HepG2 (cell line): ENCODE results near the gene LINGO3. TPM values are rescaled to one million over a fixed set of nuclear protein-coding genes. Genes with fewer than 3 reads are reported as not detected.

Experiments
- EP300 ChIP-seq, 3 experiments: sonication (generic) in 1 of 3; formaldehyde crosslinking in 1 of 3; IDR thresholded peaks; 2 replicates each; pipeline versions ENCODE4 v1.5.1 to v1.6.1; 2011 to 2020; ENCODE audit warnings: low read depth in 2 of 3, low read length in 2 of 3, borderline replicate concordance in 1 of 3, improper control_type of control experiment in 1 of 3, mild to moderate bottlenecking in 1 of 3, missing genetic modification reagents in 1 of 3, moderate library complexity in 1 of 3
- FOXA1 ChIP-seq, 2 experiments: fragments of 450-650 bp in 1 of 2; sonication (generic) in 1 of 2; formaldehyde crosslinking in 1 of 2; IDR thresholded peaks; 2 replicates each; pipeline versions ENCODE4 v1.4.0 to v1.6.1; 2016 to 2020; ENCODE audit warnings: missing genetic modification reagents in 1 of 2
- KLF9 ChIP-seq: IDR thresholded peaks from 2 replicates; pipeline ENCODE4 v1.6.1; 2016; ENCODE audit warnings: low read depth
- LCORL ChIP-seq, 2 experiments: fragments of 450-650 bp in 1 of 2; sonication (generic) in 1 of 2; formaldehyde crosslinking in 1 of 2; IDR thresholded peaks; 2 replicates each; pipeline versions ENCODE4 v1.5.0 to v1.6.1; 2017 to 2020; ENCODE audit warnings: antibody characterized with exemption in 1 of 2, missing genetic modification reagents in 1 of 2
- MAZ ChIP-seq, 2 experiments: sonication (generic) in 1 of 2; formaldehyde crosslinking in 1 of 2; IDR thresholded peaks; 2 replicates each; pipeline versions ENCODE4 v1.5.0 to v1.6.1; 2012 to 2020; ENCODE audit warnings: low read depth in 2 of 2, mild to moderate bottlenecking in 2 of 2, borderline replicate concordance in 1 of 2, improper control_type of control experiment in 1 of 2, low read length in 1 of 2, missing genetic modification reagents in 1 of 2, moderate library complexity in 1 of 2
- NFE2 ChIP-seq: sonication (generic); formaldehyde crosslinking; IDR thresholded peaks from 2 replicates; pipeline ENCODE4 v1.4.0; 2020; ENCODE audit warnings: missing genetic modification reagents
- SAFB2 ChIP-seq: sonication (generic); formaldehyde crosslinking; IDR thresholded peaks from 2 replicates; pipeline ENCODE4 v1.5.1; 2020; ENCODE audit warnings: missing genetic modification reagents, low read depth, mild to moderate bottlenecking, borderline replicate concordance
- SKI ChIP-seq: fragments of 450-650 bp; IDR thresholded peaks from one replicate; pipeline ENCODE4 v1.6.1; 2018; ENCODE audit warnings: mild to moderate bottlenecking; ENCODE audit not compliant: partially characterized antibody
- SMARCE1 ChIP-seq: fragments of 450-650 bp; IDR thresholded peaks from 2 replicates; pipeline ENCODE4 v1.6.1; 2017; ENCODE audit warnings: borderline replicate concordance
- ZNF225 ChIP-seq: sonication (generic); formaldehyde crosslinking; IDR thresholded peaks from 2 replicates; pipeline ENCODE4 v1.4.0; 2020; ENCODE audit warnings: mild to moderate bottlenecking, missing genetic modification reagents
- ZNF263 ChIP-seq: sonication (generic); formaldehyde crosslinking; IDR thresholded peaks from 2 replicates; pipeline ENCODE4 v1.4.0; 2020; ENCODE audit warnings: missing genetic modification reagents
- ZNF331 ChIP-seq: sonication (generic); formaldehyde crosslinking; IDR thresholded peaks from 2 replicates; pipeline ENCODE4 v1.4.0; 2020; ENCODE audit warnings: missing genetic modification reagents
- ZNF703 ChIP-seq: sonication (generic); formaldehyde crosslinking; IDR thresholded peaks from 2 replicates; pipeline ENCODE4 v1.5.1; 2020; ENCODE audit warnings: missing genetic modification reagents, mild to moderate bottlenecking, moderate library complexity, borderline replicate concordance
- ZNF720 ChIP-seq: sonication (generic); formaldehyde crosslinking; IDR thresholded peaks from 2 replicates; pipeline ENCODE4 v1.4.0; 2020; ENCODE audit warnings: missing genetic modification reagents
- polyA plus RNA-seq, 8 experiments: library from polyadenylated mRNA; depleted of rRNA in 3 of 8; stranded (reverse) in 7 of 8; unstranded in 1 of 8; fragments of >200 nt; fragmentation: Illumina TruSeq in 4 of 8; extraction: Trizol in 4 of 8; gene quantifications; 2 replicates each; pipeline versions ENCODE4 v1.2.1 to v1.2.3, GENCODE V29; 2011 to 2016; ENCODE audit warnings: low read depth in 4 of 8, missing spikeins in 1 of 8, mixed read lengths in 1 of 8; ENCODE audit not compliant: insufficient read depth in 1 of 8
- total RNA-seq, 5 experiments: library from RNA; depleted of rRNA; stranded (reverse); fragments of >200 nt; fragmentation: Illumina TruSeq; extraction: Trizol; gene quantifications; 2 replicates each; pipeline ENCODE4 v1.2.3, GENCODE V29; 2016; ENCODE audit warnings: low read depth in 1 of 5
- TF ChIP-seq, protein P1 (sequence below): sonication (generic); formaldehyde crosslinking; IDR thresholded peaks from 2 replicates; pipeline ENCODE4 v1.5.0; 2020; ENCODE audit warnings: mild to moderate bottlenecking, low read depth, missing genetic modification reagents, borderline replicate concordance
- TF ChIP-seq, protein P2 (sequence below): sonication (generic); formaldehyde crosslinking; IDR thresholded peaks from 2 replicates; pipeline ENCODE4 v1.8.0; 2022; ENCODE audit warnings: mild to moderate bottlenecking, missing genetic modification reagents, moderate library complexity
- TF ChIP-seq, protein P3 (sequence below): sonication (generic); formaldehyde crosslinking; IDR thresholded peaks from 2 replicates; pipeline ENCODE4 v1.5.1; 2020; ENCODE audit warnings: missing genetic modification reagents, mild to moderate bottlenecking, borderline replicate concordance
- TF ChIP-seq, protein P4 (sequence below): sonication (generic); formaldehyde crosslinking; IDR thresholded peaks from 2 replicates; pipeline ENCODE4 v1.5.0; 2020; ENCODE audit warnings: missing genetic modification reagents, mild to moderate bottlenecking, borderline replicate concordance
- TF ChIP-seq, protein P5 (sequence below): sonication (generic); formaldehyde crosslinking; IDR thresholded peaks from 2 replicates; pipeline ENCODE4 v1.4.0; 2020; ENCODE audit warnings: missing genetic modification reagents

LINGO3 gene
- total and polyA plus RNA-seq, 2 of the 13 experiments (the other 11 are each of a cell fraction or from before 2014, with no cell fraction given): not detected

DNA sequence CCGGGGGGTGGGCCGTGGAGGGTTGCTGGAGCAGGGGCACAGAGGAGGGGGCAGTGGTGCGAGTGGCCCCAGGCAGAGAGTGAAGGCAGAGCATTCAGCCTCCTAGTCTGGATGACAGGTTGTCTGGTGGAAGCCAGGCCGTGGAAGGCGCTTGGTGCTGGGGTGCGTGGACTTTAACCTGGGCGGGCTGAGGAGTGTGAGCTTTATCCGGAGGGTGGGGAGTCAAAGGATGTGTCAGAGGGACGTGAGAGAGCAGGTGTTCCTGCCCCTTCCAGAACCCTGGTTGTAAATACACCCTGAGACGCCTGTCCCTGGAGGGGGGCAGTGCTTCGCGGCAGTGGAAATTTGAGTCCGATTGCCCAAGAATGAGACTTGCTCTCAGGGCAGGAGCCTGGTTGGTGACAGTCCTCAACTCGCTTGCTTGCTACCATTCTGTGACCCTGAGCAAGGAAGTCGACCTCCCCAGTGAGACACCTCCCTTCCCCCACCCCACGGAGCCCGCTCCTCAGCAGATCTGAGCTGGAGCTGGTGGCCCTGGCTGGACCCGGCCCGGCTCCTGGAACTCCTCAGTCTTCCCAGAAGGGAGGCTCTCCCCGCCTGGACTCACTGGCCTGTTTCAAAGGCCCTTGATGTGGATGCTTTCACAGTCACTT lies 22.8 kb upstream of the LINGO3 start (continued):
- TF ChIP-seq SAFB2 (CRISPR knock-in tag): no peak
- TF ChIP-seq, protein P1, sequence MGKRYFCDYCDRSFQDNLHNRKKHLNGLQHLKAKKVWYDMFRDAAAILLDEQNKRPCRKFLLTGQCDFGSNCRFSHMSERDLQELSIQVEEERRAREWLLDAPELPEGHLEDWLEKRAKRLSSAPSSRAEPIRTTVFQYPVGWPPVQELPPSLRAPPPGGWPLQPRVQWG (CRISPR knock-in tag): no peak
- TF ChIP-seq, protein P2, sequence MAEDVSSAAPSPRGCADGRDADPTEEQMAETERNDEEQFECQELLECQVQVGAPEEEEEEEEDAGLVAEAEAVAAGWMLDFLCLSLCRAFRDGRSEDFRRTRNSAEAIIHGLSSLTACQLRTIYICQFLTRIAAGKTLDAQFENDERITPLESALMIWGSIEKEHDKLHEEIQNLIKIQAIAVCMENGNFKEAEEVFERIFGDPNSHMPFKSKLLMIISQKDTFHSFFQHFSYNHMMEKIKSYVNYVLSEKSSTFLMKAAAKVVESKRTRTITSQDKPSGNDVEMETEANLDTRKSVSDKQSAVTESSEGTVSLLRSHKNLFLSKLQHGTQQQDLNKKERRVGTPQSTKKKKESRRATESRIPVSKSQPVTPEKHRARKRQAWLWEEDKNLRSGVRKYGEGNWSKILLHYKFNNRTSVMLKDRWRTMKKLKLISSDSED (CRISPR knock-in tag): no peak
- no peak for TF ChIP-seq LCORL (IDR thresholded peaks at IDR 0.05)
- peak; percentile 84 for TF ChIP-seq LCORL (CRISPR knock-in tag; IDR thresholded peaks at IDR 0.05)
- TF ChIP-seq, protein P3, sequence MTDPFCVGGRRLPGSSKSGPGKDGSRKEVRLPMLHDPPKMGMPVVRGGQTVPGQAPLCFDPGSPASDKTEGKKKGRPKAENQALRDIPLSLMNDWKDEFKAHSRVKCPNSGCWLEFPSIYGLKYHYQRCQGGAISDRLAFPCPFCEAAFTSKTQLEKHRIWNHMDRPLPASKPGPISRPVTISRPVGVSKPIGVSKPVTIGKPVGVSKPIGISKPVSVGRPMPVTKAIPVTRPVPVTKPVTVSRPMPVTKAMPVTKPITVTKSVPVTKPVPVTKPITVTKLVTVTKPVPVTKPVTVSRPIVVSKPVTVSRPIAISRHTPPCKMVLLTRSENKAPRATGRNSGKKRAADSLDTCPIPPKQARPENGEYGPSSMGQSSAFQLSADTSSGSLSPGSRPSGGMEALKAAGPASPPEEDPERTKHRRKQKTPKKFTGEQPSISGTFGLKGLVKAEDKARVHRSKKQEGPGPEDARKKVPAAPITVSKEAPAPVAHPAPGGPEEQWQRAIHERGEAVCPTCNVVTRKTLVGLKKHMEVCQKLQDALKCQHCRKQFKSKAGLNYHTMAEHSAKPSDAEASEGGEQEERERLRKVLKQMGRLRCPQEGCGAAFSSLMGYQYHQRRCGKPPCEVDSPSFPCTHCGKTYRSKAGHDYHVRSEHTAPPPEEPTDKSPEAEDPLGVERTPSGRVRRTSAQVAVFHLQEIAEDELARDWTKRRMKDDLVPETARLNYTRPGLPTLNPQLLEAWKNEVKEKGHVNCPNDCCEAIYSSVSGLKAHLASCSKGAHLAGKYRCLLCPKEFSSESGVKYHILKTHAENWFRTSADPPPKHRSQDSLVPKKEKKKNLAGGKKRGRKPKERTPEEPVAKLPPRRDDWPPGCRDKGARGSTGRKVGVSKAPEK (CRISPR knock-in tag): no peak; the same call in 1 of the 2 replicates
- TF ChIP-seq FOXA1 (IDR thresholded peaks at IDR 0.05): no peak
- TF ChIP-seq FOXA1 (CRISPR knock-in tag; IDR thresholded peaks at IDR 0.05): no peak
- TF ChIP-seq, protein P4, sequence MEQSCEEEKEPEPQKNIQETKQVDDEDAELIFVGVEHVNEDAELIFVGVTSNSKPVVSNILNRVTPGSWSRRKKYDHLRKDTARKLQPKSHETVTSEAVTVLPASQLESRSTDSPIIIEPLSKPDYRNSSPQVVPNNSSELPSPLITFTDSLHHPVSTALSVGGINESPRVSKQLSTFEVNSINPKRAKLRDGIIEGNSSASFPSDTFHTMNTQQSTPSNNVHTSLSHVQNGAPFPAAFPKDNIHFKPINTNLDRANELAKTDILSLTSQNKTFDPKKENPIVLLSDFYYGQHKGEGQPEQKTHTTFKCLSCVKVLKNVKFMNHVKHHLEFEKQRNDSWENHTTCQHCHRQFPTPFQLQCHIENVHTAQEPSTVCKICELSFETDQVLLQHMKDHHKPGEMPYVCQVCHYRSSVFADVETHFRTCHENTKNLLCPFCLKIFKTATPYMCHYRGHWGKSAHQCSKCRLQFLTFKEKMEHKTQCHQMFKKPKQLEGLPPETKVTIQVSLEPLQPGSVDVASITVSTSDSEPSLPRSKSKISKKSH: no peak
- TF ChIP-seq ZNF720 (CRISPR knock-in tag): no peak
- no peak; the same call in 1 of the 2 replicates for TF ChIP-seq ZNF263 (CRISPR knock-in tag)
- no peak for TF ChIP-seq NFE2
- TF ChIP-seq MAZ (IDR thresholded peaks at IDR 0.05; ENCODE audit: borderline replicate concordance, low read depth, low read length): peak; percentile 47; the same call in 1 of the 2 replicates
- no peak for TF ChIP-seq MAZ (CRISPR knock-in tag; IDR thresholded peaks at IDR 0.05; ENCODE audit: low read depth)
- peak; percentile 18; the same call in 1 of the 2 replicates for TF ChIP-seq ZNF331 (CRISPR knock-in tag)
- TF ChIP-seq EP300 (IDR thresholded peaks at IDR 0.05; ENCODE audit: low read depth in 2 of 2, low read length in 2 of 2): peak in 1 of 2 experiments; percentile 16; a peak in 1 of 4 replicates
- no peak for TF ChIP-seq EP300 (CRISPR knock-in tag; IDR thresholded peaks at IDR 0.05; ENCODE audit: borderline replicate concordance)
- TF ChIP-seq ZNF225 (CRISPR knock-in tag): no peak; the same call in 1 of the 2 replicates
- no peak for TF ChIP-seq SMARCE1
- TF ChIP-seq KLF9: no peak
- no peak for TF ChIP-seq ZNF703 (CRISPR knock-in tag)
- TF ChIP-seq, protein P5, sequence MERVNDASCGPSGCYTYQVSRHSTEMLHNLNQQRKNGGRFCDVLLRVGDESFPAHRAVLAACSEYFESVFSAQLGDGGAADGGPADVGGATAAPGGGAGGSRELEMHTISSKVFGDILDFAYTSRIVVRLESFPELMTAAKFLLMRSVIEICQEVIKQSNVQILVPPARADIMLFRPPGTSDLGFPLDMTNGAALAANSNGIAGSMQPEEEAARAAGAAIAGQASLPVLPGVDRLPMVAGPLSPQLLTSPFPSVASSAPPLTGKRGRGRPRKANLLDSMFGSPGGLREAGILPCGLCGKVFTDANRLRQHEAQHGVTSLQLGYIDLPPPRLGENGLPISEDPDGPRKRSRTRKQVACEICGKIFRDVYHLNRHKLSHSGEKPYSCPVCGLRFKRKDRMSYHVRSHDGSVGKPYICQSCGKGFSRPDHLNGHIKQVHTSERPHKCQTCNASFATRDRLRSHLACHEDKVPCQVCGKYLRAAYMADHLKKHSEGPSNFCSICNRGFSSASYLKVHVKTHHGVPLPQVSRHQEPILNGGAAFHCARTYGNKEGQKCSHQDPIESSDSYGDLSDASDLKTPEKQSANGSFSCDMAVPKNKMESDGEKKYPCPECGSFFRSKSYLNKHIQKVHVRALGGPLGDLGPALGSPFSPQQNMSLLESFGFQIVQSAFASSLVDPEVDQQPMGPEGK (CRISPR knock-in tag): peak; percentile 89
- TF ChIP-seq SKI: peak; percentile 19
